ENCODE data around the gene RHAG.

The RHAG gene

DNA sequence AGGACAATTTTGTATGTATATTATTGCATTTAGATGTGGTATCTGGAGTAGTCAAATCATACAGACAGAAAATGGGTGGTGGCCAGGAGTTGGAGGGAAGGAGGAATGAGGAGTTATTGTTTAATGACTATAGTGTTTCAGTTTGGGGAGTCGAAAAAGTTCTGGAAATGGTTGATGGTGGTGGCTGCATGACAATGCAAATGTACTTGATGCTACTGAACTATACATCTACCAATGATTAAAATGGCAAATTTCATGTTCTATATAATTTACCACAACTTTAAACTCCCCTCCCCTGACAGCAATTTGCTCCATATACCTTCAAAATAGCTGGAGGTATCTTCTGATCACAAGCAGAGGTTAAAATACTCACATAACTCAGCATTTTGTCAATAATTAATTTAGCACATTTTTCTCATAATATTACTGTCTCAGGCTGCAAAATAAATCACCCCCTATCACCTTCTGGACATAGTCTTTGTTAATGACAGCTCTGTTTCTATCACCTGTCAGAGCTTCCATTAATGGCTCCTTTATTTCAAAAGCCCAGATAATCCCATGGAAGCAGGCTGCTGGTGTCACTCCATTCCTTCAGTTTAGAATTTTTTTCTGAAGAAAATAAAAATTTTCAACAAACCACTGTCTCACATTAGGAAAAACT, 25.7 kb upstream of the RHAG start:
- no peak overlapping the region for H3K27ac ChIP-seq
- TF ChIP-seq, protein P1, sequence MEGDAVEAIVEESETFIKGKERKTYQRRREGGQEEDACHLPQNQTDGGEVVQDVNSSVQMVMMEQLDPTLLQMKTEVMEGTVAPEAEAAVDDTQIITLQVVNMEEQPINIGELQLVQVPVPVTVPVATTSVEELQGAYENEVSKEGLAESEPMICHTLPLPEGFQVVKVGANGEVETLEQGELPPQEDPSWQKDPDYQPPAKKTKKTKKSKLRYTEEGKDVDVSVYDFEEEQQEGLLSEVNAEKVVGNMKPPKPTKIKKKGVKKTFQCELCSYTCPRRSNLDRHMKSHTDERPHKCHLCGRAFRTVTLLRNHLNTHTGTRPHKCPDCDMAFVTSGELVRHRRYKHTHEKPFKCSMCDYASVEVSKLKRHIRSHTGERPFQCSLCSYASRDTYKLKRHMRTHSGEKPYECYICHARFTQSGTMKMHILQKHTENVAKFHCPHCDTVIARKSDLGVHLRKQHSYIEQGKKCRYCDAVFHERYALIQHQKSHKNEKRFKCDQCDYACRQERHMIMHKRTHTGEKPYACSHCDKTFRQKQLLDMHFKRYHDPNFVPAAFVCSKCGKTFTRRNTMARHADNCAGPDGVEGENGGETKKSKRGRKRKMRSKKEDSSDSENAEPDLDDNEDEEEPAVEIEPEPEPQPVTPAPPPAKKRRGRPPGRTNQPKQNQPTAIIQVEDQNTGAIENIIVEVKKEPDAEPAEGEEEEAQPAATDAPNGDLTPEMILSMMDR (IDR thresholded peaks at IDR 0.05), result no peak
- H3K9ac ChIP-seq, result no peak overlapping the region
- H3K9me3 ChIP-seq (ENCODE audit: control insufficient read depth, low read length), result peaks cover 3% of the 10 kb centered on the region
- H3K27me3 ChIP-seq (ENCODE audit: control insufficient read depth, insufficient read depth, low read length), result no peaks in the 10 kb centered on the region
- H3K4me2 ChIP-seq (ENCODE audit: low read length), result no peak overlapping the region
- no peaks in the 10 kb centered on the region for H3K36me3 ChIP-seq (ENCODE audit: control insufficient read depth, insufficient read depth, low read length)
- H3K4me3 ChIP-seq (ENCODE audit: low read depth, low read length), result no peak overlapping the region
- H3K4me1 ChIP-seq, result no peaks in the 10 kb centered on the region
- no peaks in the 10 kb centered on the region for H3K79me2 ChIP-seq
- H2AFZ ChIP-seq, result no peak overlapping the region

- Histone ChIP-seq H3K4me3 (ENCODE audit: low read depth, low read length) (no peak overlapping the region), H3K9ac (no peak overlapping the region), H3K79me2 (no peaks in the 10 kb centered on the region), H3K4me2 (ENCODE audit: low read length) (no peak overlapping the region), H2AFZ (no peak overlapping the region), H3K36me3 (ENCODE audit: control insufficient read depth, insufficient read depth, low read length) (no peaks in the 10 kb centered on the region), H3K4me1 (no peaks in the 10 kb centered on the region), H3K9me3 (ENCODE audit: control insufficient read depth, low read length) (no peaks in the 10 kb centered on the region), H3K27ac (no peak overlapping the region), H3K27me3 (ENCODE audit: control insufficient read depth, insufficient read depth, low read length) (no peaks in the 10 kb centered on the region)
- TF ChIP-seq, protein P1 (IDR thresholded peaks at IDR 0.05), result no peak
Measured at GRCh38 chr6:49653942-49654341, 17.3 kb upstream of the RHAG start.

DNA sequence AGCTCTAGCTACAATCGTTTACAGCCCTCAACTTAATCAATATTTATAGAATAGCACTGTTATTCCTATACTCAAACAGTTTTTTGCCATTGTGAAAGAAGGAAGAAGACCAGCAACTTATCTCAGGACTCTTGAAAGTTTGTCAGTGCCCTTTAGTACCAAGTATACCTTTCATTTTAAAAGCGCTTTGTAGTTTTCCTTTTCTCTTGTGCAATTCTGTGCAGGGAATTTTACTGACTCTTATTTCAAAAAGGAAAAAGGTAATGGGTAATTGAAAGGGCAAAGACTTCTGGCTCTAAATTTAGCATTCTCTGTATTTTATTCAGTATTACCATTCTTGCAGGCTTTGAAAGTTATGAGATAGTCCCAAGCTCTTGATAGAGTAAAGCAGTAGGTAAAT, 16.8 kb upstream of the RHAG start:
- Histone ChIP-seq H3K4me1 (no peaks in the 10 kb centered on the region), H2AFZ (no peak overlapping the region), H3K36me3 (ENCODE audit: control insufficient read depth, insufficient read depth, low read length) (no peaks in the 10 kb centered on the region), H3K27me3 (ENCODE audit: control insufficient read depth, insufficient read depth, low read length) (no peaks in the 10 kb centered on the region), H3K9me3 (ENCODE audit: control insufficient read depth, low read length) (no peaks in the 10 kb centered on the region), H3K4me2 (ENCODE audit: low read length) (no peak overlapping the region), H3K9ac (no peak overlapping the region), H3K4me3 (ENCODE audit: low read depth, low read length) (no peak overlapping the region), H3K79me2 (no peaks in the 10 kb centered on the region), H3K27ac (no peak overlapping the region)
- TF ChIP-seq, protein P1 (IDR thresholded peaks at IDR 0.05), result no peak

DNA sequence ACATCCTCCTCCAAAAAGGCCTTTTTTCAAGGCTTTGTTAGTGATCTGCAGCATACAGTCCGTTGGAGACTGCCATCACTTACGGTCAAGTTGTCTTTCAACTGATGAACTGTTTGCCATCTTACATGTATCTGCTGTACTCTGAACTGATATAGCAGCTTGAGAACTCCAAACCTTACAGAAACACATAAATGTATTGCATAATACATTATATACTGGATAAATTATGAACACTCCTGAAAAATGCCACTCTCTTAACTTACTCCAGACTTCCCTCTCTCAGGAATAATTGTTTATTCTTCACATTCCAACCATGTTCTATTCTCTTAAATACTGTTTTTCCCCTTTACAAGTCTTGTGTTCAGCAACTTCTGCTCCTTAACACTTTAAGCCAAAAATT, 14.6 kb upstream of the RHAG start:
- H3K4me3 ChIP-seq (ENCODE audit: low read depth, low read length), result no peak overlapping the region
- no peak overlapping the region for H3K4me2 ChIP-seq (ENCODE audit: low read length)
- TF ChIP-seq, protein P1 (IDR thresholded peaks at IDR 0.05), result no peak
- H3K9ac ChIP-seq, result no peak overlapping the region
- H3K27ac ChIP-seq, result no peak overlapping the region
- H3K79me2 ChIP-seq, result no peaks in the 10 kb centered on the region
- no peak overlapping the region for H2AFZ ChIP-seq
- no peaks in the 10 kb centered on the region for H3K9me3 ChIP-seq (ENCODE audit: control insufficient read depth, low read length)
- H3K4me1 ChIP-seq, result no peaks in the 10 kb centered on the region
- no peaks in the 10 kb centered on the region for H3K27me3 ChIP-seq (ENCODE audit: control insufficient read depth, insufficient read depth, low read length)
- no peaks in the 10 kb centered on the region for H3K36me3 ChIP-seq (ENCODE audit: control insufficient read depth, insufficient read depth, low read length)

GRCh38 chr6:49649988-49650387, 13.3 kb upstream of the RHAG start:
- Histone ChIP-seq H3K27ac (no peak overlapping the region), H3K4me1 (no peaks in the 10 kb centered on the region), H3K9me3 (ENCODE audit: control insufficient read depth, low read length) (no peaks in the 10 kb centered on the region), H3K4me3 (ENCODE audit: low read depth, low read length) (no peak overlapping the region), H3K79me2 (no peaks in the 10 kb centered on the region), H2AFZ (no peak overlapping the region), H3K36me3 (ENCODE audit: control insufficient read depth, insufficient read depth, low read length) (no peaks in the 10 kb centered on the region), H3K9ac (no peak overlapping the region), H3K27me3 (ENCODE audit: control insufficient read depth, insufficient read depth, low read length) (no peaks in the 10 kb centered on the region), H3K4me2 (ENCODE audit: low read length) (no peak overlapping the region)
- TF ChIP-seq, protein P1 (IDR thresholded peaks at IDR 0.05), result no peak

All from parathyroid adenoma (tissue), 2 donors.